Measurements from ENCODE around the gene CCDC197. TPM values are rescaled to one million over a fixed set of nuclear protein-coding genes. Genes with fewer than 3 reads are reported as not detected.

The CCDC197 gene
- total and polyA plus RNA-seq, 4 donors, result not detected

DNA sequence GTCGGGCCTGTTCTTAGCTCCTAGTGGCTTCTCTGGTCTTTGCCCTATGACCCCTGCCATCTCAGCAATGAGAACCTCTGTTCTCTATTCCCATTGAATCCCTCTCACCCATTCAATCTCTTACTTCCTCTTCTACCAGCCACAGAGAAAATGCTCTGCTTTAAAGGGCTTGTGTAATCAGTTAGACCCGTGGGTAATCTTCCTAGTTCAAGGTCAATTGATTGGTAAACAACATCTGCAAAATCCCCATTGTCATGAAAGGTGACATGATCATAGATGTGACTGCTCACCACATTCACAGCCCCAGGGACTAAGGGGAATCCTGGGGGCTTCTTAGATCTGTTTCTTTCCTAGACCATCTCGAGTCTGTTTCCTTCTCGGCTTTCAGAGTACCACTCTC is 7.2 kb upstream of the CCDC197 start:
- Histone ChIP-seq H3K4me1 (ENCODE audit: control insufficient read depth in 4 of 4, insufficient read depth in 4 of 4, low read length in 3 of 4) (no peaks in the 10 kb centered on the region), H3K4me3 (ENCODE audit: low read depth in 1 of 3, low read length in 3 of 3) (no peak overlapping the region), H3K9me3 (ENCODE audit: control insufficient read depth in 4 of 4, low read length in 3 of 4) (no peaks in the 10 kb centered on the region), H3K9ac (ENCODE audit: low read depth in 1 of 2, low read length in 2 of 2) (no peak overlapping the region), H3K36me3 (ENCODE audit: control insufficient read depth in 4 of 4, insufficient read depth in 3 of 4, low read depth in 1 of 4, low read length in 3 of 4) (no peaks in the 10 kb centered on the region), H3K27me3 (ENCODE audit: control insufficient read depth in 4 of 4, insufficient read depth in 4 of 4, low read length in 3 of 4) (no peaks in the 10 kb centered on the region), H3K27ac (ENCODE audit: low read depth in 1 of 2, low read length in 2 of 2) (no peak overlapping the region)
- 60% methylated on average over 4 of the region's 4 CpGs for WGBS
- DNase-seq (ENCODE audit: low spot score), result no peak
- no peak for TF ChIP-seq GABPA (IDR thresholded peaks at IDR 0.05 in 1 of 2, conservative IDR thresholded peaks at IDR 0.05 in 1 of 2)
- no peak for TF ChIP-seq YY1 (IDR thresholded peaks at IDR 0.05)
- TF ChIP-seq JUND (IDR thresholded peaks at IDR 0.05), result no peak
- no peak for TF ChIP-seq SP1 (IDR thresholded peaks at IDR 0.05)
- TF ChIP-seq NR2F2 (IDR thresholded peaks at IDR 0.05), result no peak
- TF ChIP-seq RAD21 (IDR thresholded peaks at IDR 0.05), result no peak
- TF ChIP-seq FOXA2 (IDR thresholded peaks at IDR 0.05), result no peak
- TF ChIP-seq, protein P1, sequence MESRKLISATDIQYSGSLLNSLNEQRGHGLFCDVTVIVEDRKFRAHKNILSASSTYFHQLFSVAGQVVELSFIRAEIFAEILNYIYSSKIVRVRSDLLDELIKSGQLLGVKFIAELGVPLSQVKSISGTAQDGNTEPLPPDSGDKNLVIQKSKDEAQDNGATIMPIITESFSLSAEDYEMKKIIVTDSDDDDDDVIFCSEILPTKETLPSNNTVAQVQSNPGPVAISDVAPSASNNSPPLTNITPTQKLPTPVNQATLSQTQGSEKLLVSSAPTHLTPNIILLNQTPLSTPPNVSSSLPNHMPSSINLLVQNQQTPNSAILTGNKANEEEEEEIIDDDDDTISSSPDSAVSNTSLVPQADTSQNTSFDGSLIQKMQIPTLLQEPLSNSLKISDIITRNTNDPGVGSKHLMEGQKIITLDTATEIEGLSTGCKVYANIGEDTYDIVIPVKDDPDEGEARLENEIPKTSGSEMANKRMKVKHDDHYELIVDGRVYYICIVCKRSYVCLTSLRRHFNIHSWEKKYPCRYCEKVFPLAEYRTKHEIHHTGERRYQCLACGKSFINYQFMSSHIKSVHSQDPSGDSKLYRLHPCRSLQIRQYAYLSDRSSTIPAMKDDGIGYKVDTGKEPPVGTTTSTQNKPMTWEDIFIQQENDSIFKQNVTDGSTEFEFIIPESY (IDR thresholded peaks at IDR 0.05), result no peak
- TF ChIP-seq TAF1 (conservative IDR thresholded peaks at IDR 0.05), result no peak
- TF ChIP-seq, protein P2, sequence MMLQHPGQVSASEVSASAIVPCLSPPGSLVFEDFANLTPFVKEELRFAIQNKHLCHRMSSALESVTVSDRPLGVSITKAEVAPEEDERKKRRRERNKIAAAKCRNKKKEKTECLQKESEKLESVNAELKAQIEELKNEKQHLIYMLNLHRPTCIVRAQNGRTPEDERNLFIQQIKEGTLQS (IDR thresholded peaks at IDR 0.05), result no peak
- no peak for TF ChIP-seq RXRA (IDR thresholded peaks at IDR 0.05)
- no peak for TF ChIP-seq FOXA1 (IDR thresholded peaks at IDR 0.05)
- TF ChIP-seq, protein P3, sequence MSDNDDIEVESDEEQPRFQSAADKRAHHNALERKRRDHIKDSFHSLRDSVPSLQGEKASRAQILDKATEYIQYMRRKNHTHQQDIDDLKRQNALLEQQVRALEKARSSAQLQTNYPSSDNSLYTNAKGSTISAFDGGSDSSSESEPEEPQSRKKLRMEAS (IDR thresholded peaks at IDR 0.05), result no peak
- no peak for TF ChIP-seq HNF4G (IDR thresholded peaks at IDR 0.05)

DNA sequence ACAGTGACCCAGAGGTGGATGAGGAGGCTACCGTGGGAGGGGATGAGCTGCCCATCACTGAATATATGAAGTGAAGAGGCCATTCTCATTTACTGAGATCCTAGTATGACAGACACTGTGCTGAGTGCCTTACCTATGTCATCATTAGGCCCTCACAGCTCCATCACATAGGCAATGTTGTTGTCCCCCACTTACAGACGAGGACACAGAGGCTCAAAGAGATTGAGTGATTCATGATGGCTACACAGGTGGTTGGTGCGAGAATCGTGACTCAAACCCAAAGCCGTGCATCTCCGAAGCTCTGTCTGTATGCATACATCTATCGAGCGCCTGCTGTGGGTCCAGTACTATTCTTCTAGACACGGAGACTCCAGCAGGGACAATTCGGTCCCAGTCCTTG is 5.9 kb upstream of the CCDC197 start:
- Histone ChIP-seq H3K4me3 (ENCODE audit: low read depth in 1 of 3, low read length in 3 of 3) (no peak overlapping the region), H3K9ac (ENCODE audit: low read depth in 1 of 2, low read length in 2 of 2) (no peak overlapping the region), H3K9me3 (ENCODE audit: control insufficient read depth in 4 of 4, low read length in 3 of 4) (no peaks in the 10 kb centered on the region), H3K4me1 (ENCODE audit: control insufficient read depth in 4 of 4, insufficient read depth in 4 of 4, low read length in 3 of 4) (no peaks in the 10 kb centered on the region), H3K27ac (ENCODE audit: low read depth in 1 of 2, low read length in 2 of 2) (no peak overlapping the region), H3K27me3 (ENCODE audit: control insufficient read depth in 4 of 4, insufficient read depth in 4 of 4, low read length in 3 of 4) (no peaks in the 10 kb centered on the region), H3K36me3 (ENCODE audit: control insufficient read depth in 4 of 4, insufficient read depth in 3 of 4, low read depth in 1 of 4, low read length in 3 of 4) (no peaks in the 10 kb centered on the region)
- TF ChIP-seq, protein P2 (IDR thresholded peaks at IDR 0.05), result no peak
- TF ChIP-seq HNF4A (conservative IDR thresholded peaks at IDR 0.05) (no peak), JUND (IDR thresholded peaks at IDR 0.05) (no peak), GABPA (IDR thresholded peaks at IDR 0.05 in 1 of 2, conservative IDR thresholded peaks at IDR 0.05 in 1 of 2) (no peak), EGR1 (IDR thresholded peaks at IDR 0.05; ENCODE audit: low read depth in 2 of 2) (no peak), HNF4G (IDR thresholded peaks at IDR 0.05) (no peak), FOXA2 (IDR thresholded peaks at IDR 0.05) (no peak), FOXA1 (IDR thresholded peaks at IDR 0.05) (no peak)
- TF ChIP-seq, protein P1 (IDR thresholded peaks at IDR 0.05), result no peak
- TF ChIP-seq, protein P4, sequence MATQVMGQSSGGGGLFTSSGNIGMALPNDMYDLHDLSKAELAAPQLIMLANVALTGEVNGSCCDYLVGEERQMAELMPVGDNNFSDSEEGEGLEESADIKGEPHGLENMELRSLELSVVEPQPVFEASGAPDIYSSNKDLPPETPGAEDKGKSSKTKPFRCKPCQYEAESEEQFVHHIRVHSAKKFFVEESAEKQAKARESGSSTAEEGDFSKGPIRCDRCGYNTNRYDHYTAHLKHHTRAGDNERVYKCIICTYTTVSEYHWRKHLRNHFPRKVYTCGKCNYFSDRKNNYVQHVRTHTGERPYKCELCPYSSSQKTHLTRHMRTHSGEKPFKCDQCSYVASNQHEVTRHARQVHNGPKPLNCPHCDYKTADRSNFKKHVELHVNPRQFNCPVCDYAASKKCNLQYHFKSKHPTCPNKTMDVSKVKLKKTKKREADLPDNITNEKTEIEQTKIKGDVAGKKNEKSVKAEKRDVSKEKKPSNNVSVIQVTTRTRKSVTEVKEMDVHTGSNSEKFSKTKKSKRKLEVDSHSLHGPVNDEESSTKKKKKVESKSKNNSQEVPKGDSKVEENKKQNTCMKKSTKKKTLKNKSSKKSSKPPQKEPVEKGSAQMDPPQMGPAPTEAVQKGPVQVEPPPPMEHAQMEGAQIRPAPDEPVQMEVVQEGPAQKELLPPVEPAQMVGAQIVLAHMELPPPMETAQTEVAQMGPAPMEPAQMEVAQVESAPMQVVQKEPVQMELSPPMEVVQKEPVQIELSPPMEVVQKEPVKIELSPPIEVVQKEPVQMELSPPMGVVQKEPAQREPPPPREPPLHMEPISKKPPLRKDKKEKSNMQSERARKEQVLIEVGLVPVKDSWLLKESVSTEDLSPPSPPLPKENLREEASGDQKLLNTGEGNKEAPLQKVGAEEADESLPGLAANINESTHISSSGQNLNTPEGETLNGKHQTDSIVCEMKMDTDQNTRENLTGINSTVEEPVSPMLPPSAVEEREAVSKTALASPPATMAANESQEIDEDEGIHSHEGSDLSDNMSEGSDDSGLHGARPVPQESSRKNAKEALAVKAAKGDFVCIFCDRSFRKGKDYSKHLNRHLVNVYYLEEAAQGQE (IDR thresholded peaks at IDR 0.05), result no peak
- TF ChIP-seq, protein P5, sequence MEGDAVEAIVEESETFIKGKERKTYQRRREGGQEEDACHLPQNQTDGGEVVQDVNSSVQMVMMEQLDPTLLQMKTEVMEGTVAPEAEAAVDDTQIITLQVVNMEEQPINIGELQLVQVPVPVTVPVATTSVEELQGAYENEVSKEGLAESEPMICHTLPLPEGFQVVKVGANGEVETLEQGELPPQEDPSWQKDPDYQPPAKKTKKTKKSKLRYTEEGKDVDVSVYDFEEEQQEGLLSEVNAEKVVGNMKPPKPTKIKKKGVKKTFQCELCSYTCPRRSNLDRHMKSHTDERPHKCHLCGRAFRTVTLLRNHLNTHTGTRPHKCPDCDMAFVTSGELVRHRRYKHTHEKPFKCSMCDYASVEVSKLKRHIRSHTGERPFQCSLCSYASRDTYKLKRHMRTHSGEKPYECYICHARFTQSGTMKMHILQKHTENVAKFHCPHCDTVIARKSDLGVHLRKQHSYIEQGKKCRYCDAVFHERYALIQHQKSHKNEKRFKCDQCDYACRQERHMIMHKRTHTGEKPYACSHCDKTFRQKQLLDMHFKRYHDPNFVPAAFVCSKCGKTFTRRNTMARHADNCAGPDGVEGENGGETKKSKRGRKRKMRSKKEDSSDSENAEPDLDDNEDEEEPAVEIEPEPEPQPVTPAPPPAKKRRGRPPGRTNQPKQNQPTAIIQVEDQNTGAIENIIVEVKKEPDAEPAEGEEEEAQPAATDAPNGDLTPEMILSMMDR (IDR thresholded peaks at IDR 0.05; ENCODE audit: low read depth, low read length, missing input control), result no peak
- no peak for DNase-seq (ENCODE audit: low spot score)
- 86% methylated on average over 10 of the region's 10 CpGs for WGBS
